ENCODE results near the gene COX19. TPM values are rescaled to one million over a fixed set of nuclear protein-coding genes. Genes with fewer than 3 reads are reported as not detected.

COX19 gene
- total and polyA plus RNA-seq, 2 of the 13 experiments (the other 11 are each of a cell fraction or from before 2014, with no cell fraction given): 11.5 to 21.7 TPM

GRCh38 chr7:963236-964078 is 11.9 kb downstream of the COX19 start (continued):
- TF ChIP-seq ATF6 (CRISPR knock-in tag; conservative IDR thresholded peaks at IDR 0.05) (no peak), ZNF281 (CRISPR knock-in tag; IDR thresholded peaks at IDR 0.05; ENCODE audit: borderline replicate concordance) (peak; percentile 40; the same call in 1 of the 2 replicates), ZNF12 (CRISPR knock-in tag; IDR thresholded peaks at IDR 0.05) (no peak), ZSCAN21 (CRISPR knock-in tag; IDR thresholded peaks at IDR 0.05; ENCODE audit: borderline replicate concordance) (no peak), ZNF468 (CRISPR knock-in tag; IDR thresholded peaks at IDR 0.05) (no peak), ZNF142 (CRISPR knock-in tag; IDR thresholded peaks at IDR 0.05) (no peak), MBNL3 (CRISPR knock-in tag; conservative IDR thresholded peaks at IDR 0.05) (no peak), ISX (CRISPR knock-in tag; conservative IDR thresholded peaks at IDR 0.05) (no peak), RELA (CRISPR knock-in tag; IDR thresholded peaks at IDR 0.05) (no peak), PRDM10 (CRISPR knock-in tag; IDR thresholded peaks at IDR 0.05; ENCODE audit: low read depth) (no peak), KDM2A (CRISPR knock-in tag; IDR thresholded peaks at IDR 0.05; ENCODE audit: borderline replicate concordance, low read depth) (peak; percentile 86)
